GM12801 (cell line): ENCODE results near the gene ZFP90.

Experiments
- TF ChIP-seq, protein P1 (sequence below): IDR thresholded peaks from one replicate; pipeline ENCODE4 v1.5.1; 2011; ENCODE audit warnings: control low read depth; ENCODE audit not compliant: insufficient read length; ENCODE audit errors: extremely low read depth

ZFP90 gene

GRCh38 chr16:68596266-68596665 lies 57.2 kb downstream of the ZFP90 start:
- TF ChIP-seq, protein P1, sequence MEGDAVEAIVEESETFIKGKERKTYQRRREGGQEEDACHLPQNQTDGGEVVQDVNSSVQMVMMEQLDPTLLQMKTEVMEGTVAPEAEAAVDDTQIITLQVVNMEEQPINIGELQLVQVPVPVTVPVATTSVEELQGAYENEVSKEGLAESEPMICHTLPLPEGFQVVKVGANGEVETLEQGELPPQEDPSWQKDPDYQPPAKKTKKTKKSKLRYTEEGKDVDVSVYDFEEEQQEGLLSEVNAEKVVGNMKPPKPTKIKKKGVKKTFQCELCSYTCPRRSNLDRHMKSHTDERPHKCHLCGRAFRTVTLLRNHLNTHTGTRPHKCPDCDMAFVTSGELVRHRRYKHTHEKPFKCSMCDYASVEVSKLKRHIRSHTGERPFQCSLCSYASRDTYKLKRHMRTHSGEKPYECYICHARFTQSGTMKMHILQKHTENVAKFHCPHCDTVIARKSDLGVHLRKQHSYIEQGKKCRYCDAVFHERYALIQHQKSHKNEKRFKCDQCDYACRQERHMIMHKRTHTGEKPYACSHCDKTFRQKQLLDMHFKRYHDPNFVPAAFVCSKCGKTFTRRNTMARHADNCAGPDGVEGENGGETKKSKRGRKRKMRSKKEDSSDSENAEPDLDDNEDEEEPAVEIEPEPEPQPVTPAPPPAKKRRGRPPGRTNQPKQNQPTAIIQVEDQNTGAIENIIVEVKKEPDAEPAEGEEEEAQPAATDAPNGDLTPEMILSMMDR, result no peak

GRCh38 chr16:68599586-68599985 lies 60.5 kb downstream of the ZFP90 start:
- TF ChIP-seq, protein P1, result no peak

- TF ChIP-seq, protein P1, result no peak
These were observed 66.7 kb downstream of the ZFP90 start for GRCh38 chr16:68605746-68606145.

GRCh38 chr16:68607443-68607842 lies 68.4 kb downstream of the ZFP90 start:
- TF ChIP-seq, protein P1, result no peak

- TF ChIP-seq, protein P1, result no peak
These were observed 69.2 kb downstream of the ZFP90 start for GRCh38 chr16:68608330-68608729.

DNA sequence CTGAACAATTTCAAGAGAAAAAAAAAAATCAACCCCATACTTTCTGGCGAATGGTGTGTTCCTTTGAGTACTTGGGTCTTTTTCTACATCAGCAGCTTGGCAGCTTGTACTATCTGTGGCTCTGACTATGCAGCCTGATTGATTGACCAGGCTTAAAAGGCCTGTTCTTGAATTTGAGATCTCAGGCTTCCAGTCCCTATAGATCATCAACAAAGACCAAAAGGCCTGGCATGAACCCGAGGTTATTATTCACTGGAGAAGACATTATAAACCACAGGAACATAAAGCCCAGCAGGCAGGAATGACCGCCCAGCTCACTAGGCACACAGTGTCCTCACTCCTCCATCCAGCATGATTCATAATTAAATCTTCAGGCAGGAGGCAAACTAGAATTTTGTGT lies 73.9 kb downstream of the ZFP90 start:
- TF ChIP-seq, protein P1, result no peak

GRCh38 chr16:68617734-68618133 lies 78.6 kb downstream of the ZFP90 start:
- TF ChIP-seq, protein P1, result no peak
